Hepatocyte (in vitro differentiated cells): ENCODE measurements around the gene UBA1.

Experiments used
- CTCF ChIP-seq: fragments of 200-600 bp; sonication (generic); IDR thresholded peaks from 2 replicates; pipeline ENCODE4 v1.5.1; 2016; ENCODE audit warnings: antibody characterized with exemption, mild to moderate bottlenecking; ENCODE audit not compliant: poor library complexity
- EZH2 ChIP-seq: fragments of 200-600 bp; sonication (generic); IDR thresholded peaks from 2 replicates; pipeline ENCODE4 v1.6.1; 2016; ENCODE audit warnings: antibody characterized with exemption, mild to moderate bottlenecking, borderline replicate concordance

- TF ChIP-seq CTCF (no peak), EZH2 (no peak)
These were observed 46.4 kb upstream of the UBA1 start for GRCh38 chrX:47146936-47147859.
